Measurements from ENCODE around the gene FRMD1. TPM values are rescaled to one million over a fixed set of nuclear protein-coding genes. Genes with fewer than 3 reads are reported as not detected.

The FRMD1 gene
- total and polyA plus RNA-seq, 2 of the 8 experiments (the other 6 are each of a cell fraction or from before 2014, with no cell fraction given): 0.36 TPM; not detected in 1

GRCh38 chr6:168075216-168075615, 3.8 kb downstream of the FRMD1 start (continued):
- TF ChIP-seq CHD7 (IDR thresholded peaks at IDR 0.05; ENCODE audit: insufficient replicate concordance, low read length) (no peak), NANOG (IDR thresholded peaks at IDR 0.05; ENCODE audit: insufficient read depth, low read depth, low read length, poor library complexity, severe bottlenecking) (no peak), BCL11A (IDR thresholded peaks at IDR 0.05; ENCODE audit: low read depth in 2 of 2, low read length in 2 of 2) (no peak), ZNF274 (IDR thresholded peaks at IDR 0.05; ENCODE audit: borderline replicate concordance, extremely low read depth, low read length) (no peak), HDAC2 (IDR thresholded peaks at IDR 0.05; ENCODE audit: borderline replicate concordance in 1 of 2, low read depth in 2 of 2, low read length in 2 of 2) (no peak), SP4 (IDR thresholded peaks at IDR 0.05; ENCODE audit: low read length) (no peak), SAP30 (IDR thresholded peaks at IDR 0.05; ENCODE audit: insufficient read depth, insufficient replicate concordance, low read length) (no peak), FOSL1 (IDR thresholded peaks at IDR 0.05; ENCODE audit: insufficient read depth, low read depth, low read length) (no peak), ASH2L (IDR thresholded peaks at IDR 0.05; ENCODE audit: low read length) (no peak), GABPA (IDR thresholded peaks at IDR 0.05; ENCODE audit: borderline replicate concordance, insufficient read depth, low read length) (no peak), SRF (IDR thresholded peaks at IDR 0.05; ENCODE audit: low read depth, low read length) (no peak), MAFK (IDR thresholded peaks at IDR 0.05; ENCODE audit: low read depth, low read length) (no peak)
